NCI-H1694 (cell line): ENCODE measurements around the gene RMND5B.

ENCODE experiments used
- DNase-seq: peaks from one replicate; lab custom pipeline; 2025; lab: John Stamatoyannopoulos, UW

RMND5B gene

DNA sequence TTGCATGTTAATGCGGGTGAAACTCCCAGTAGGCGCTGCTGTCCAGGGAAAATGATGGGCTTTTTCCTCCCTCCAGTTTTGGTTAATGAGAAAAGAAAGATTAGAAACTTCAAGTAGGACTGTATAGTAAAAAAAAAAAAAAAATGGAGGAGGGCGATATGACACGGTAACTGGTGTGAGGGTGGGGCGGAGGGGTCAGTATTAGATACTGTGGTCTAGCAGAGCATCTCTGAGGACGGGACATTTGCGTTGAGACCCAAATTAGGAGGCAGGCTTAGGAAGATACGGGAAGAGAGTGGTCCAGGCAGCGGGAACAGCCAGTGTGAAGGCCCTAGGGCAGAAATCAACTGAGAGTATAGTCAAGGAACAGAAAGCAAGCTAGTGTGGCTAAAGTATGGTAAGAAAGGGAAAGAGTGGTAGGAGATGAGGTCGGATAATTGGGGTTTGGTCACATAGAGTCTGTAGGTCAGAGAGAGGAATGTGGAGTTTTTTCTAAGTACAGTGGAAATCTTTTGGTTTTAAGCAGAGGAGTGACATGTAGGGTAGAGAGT lies 707 bp downstream of the RMND5B start:
- DNase-seq = no peak

DNA sequence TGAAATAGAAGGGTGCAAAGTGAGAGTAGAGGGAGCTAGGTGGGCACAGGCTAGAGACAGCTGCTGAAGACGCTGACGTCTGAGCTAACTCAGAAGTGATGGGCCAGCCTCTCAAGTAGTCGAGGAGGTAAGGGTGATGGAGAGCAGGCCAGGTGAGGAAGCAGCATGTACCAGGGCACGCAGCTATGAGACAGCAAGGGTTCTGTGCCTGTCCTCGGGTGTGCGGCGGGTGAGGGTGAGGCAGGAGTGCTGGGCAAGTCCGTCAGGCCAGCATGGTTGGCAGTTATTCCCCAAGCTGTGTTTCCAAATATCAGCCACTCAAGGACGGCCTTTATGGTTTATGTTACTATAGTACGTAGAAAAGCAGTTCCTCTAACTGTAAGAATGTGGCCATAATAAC lies 6.2 kb downstream of the RMND5B start:
- DNase-seq = no peak

DNA sequence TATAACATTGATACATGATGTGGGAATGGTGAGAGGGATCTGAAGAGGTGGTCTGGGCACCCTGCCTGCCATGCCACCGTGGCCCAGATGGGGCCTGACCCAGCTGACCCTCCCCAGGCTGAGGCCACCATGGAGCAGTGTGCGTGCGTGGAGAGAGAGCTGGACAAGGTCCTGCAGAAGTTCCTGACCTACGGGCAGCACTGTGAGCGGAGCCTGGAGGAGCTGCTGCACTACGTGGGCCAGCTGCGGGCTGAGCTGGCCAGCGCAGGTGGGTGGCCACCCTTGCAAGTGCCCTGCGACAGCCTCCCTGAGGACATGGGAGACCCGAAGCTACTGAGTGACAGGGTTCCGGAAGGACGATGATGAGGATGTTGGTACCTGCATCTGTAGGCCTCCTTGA lies 7.2 kb downstream of the RMND5B start:
- no peak for DNase-seq

DNA sequence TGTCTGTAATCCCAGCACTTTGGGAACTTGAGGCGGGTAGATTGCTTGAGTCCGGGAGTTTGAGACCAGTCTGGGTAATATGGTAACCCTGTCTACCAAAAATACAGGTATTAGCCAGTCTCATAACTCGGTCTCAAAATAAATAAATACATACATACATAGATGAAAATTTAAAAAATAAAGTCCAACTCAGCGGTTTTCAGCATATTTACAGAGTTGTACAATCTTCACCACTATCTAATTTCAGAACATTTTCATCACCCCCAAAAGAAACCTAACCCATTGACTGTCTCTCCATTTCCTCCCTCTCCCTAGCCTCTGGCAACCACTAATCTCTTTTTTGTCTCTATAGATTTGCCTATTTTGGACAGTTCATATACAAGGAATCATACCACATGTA lies 10.7 kb downstream of the RMND5B start:
- no peak for DNase-seq

DNA sequence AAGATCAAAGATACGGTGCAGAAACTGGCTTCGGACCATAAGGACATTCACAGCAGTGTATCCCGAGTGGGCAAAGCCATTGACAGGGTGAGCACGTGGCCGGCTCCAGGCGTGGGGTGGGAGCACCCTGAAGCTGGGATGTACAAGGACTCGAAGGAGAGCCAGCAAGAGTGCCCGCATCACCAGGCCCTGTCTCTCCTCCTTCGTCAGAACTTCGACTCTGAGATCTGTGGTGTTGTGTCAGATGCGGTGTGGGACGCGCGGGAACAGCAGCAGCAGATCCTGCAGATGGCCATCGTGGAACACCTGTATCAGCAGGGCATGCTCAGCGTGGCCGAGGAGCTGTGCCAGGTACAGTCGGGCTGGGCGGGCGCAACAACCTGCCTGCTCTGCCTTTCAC lies 11.8 kb downstream of the RMND5B start:
- DNase-seq = no peak

DNA sequence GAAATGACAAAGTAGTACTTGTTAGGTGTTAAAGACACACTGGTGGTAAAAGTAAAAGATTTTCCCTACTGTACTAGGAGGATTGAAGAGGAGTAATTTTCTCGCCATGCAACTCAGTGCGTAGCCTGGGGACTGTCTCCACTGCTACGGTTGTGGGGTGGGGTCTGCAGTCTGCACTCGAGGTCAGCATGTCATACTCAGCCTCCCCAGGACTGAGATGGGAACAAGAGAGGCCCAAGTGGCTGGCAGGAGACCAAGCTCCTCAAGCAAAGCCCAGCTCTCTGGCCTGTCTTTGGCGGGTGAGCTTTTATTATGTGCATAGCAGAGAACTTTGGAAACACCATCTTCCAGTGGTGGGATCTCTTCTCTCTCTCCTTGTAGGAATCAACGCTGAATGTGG lies 12.4 kb downstream of the RMND5B start:
- no peak for DNase-seq

DNA sequence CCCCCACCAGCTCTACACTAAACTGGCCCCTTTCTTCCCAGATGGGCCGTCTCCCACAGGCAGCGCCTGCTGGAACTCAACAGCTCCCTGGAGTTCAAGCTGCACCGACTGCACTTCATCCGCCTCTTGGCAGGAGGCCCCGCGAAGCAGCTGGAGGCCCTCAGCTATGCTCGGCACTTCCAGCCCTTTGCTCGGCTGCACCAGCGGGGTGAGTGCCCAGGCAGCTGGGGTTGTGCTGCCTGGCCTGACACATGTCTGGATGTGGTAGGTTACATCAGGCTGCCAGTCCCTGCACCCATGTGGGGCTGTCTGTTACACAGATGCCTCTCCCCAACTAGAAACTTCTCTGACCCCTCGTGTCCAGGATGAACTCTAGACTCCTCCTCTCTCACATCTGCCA lies 13.1 kb downstream of the RMND5B start:
- DNase-seq = peak; percentile 80

DNA sequence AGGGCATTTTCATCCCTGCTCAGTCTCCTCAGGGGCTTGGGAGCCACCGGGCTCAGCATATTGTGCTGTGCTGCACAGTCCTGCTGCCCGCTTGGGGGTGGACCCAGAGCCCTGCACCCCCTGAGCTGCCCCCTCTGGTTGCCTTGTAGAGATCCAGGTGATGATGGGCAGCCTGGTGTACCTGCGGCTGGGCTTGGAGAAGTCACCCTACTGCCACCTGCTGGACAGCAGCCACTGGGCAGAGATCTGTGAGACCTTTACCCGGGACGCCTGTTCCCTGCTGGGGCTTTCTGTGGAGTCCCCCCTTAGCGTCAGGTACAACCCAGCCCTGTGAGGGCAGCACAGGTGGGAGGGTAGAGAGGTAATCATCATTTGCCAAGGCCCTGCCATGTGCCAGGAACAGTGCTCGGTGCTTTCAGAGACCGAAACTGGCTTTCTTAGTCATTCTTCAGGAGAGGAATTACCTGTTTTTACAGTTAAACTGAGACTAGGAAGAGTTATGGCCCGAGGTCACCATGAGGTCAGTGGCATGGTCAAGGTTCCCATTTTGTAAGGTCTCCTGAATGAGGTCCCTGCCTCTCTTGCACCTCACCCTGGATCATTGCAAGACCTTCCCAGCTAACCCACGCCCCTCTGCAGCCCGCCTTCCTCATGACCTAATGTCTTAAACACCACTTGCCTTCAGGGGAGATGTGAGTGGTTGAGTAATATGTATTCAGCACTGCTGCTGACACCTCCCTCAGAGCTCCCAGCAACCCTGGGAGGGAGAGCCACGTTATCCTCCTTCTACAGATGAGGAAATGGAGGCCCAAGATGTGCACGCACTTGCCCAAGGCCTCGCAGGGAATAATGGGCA lies 15.4 kb downstream of the RMND5B start:
- DNase-seq = peak; percentile 10

DNA sequence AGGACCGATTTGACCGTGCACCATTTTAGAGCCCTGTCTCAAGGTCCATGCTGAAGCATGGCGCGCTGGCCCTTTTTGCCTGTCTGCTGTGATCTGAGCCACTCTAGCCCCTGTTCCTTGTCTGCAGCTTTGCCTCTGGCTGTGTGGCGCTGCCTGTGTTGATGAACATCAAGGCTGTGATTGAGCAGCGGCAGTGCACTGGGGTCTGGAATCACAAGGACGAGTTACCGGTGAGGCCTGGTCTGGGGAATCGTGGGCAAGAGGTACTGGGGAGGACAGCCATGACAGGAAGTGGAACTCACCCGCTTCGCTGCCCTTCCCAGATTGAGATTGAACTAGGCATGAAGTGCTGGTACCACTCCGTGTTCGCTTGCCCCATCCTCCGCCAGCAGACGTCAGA lies 16.6 kb downstream of the RMND5B start:
- DNase-seq = no peak

DNA sequence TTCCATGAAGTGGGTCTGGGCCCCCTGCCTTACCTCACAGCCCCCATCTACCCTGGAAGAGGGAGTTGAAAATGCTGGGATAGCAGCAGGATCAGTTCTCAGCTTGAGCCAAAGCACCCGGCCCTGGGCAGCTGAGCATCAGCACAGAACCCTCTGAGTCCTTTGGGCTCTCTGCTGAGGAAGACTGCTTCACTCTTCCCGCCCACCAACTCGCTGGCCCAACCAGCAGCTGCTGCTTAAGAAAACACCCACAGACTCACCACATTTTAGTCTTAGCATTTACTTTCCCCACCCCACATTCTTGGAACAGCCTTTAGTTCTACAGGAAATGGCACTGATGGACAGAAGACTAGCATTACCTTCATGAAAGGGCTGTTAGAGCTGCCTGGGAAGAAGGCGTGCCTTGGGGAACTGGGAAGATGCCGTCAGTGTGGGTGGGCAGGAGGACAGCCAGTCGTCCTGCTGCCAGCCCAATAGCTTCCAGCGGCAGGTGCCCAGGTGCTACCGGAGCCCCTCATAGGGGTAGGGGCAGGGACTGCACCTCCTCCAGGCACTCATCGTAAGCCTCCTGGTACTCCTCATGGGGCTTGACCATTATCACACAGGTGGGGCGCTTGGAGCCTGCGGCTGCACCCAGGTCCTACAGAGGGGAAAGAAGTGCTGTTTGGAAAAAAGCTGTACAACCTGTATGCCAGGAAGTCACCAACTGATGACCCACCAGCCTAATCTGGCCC lies 18.6 kb downstream of the RMND5B start:
- no peak for DNase-seq

DNA sequence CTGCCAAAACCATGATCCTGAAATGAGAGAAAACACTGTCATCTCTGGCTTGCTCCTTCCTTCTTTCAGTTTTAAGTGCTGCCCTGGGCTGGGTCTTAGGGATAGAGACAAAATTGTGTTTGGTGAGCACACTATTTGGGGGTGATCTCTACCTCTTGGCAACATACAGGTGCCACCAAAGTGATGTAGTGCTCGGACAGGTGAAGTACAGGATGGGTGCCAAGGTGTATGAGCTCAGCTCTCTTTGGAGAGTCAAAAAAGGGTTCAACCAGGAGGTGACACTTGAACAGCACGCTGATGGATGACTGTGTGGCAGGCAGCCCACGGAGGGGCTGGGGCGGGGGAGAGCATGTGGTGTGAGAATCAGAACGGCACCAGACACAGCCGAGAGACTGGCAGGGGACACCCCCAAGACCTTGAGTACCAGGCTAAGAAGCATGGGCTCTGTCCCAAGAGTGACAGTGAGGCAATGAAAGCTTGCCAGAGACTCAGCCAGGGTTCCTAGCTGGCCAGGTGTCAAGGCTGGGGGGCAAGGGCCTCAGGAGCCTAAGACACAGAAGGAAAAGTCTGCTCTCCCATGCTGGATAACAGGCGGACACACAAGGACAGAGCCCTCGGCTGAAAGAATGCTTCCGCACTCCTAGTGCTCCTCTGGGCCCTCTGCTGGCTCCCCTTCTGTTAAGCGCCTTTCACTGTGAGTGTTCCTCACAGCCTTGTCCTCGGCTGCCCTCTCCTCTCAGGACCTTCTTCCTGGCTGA lies 20.3 kb downstream of the RMND5B start:
- DNase-seq = no peak

DNA sequence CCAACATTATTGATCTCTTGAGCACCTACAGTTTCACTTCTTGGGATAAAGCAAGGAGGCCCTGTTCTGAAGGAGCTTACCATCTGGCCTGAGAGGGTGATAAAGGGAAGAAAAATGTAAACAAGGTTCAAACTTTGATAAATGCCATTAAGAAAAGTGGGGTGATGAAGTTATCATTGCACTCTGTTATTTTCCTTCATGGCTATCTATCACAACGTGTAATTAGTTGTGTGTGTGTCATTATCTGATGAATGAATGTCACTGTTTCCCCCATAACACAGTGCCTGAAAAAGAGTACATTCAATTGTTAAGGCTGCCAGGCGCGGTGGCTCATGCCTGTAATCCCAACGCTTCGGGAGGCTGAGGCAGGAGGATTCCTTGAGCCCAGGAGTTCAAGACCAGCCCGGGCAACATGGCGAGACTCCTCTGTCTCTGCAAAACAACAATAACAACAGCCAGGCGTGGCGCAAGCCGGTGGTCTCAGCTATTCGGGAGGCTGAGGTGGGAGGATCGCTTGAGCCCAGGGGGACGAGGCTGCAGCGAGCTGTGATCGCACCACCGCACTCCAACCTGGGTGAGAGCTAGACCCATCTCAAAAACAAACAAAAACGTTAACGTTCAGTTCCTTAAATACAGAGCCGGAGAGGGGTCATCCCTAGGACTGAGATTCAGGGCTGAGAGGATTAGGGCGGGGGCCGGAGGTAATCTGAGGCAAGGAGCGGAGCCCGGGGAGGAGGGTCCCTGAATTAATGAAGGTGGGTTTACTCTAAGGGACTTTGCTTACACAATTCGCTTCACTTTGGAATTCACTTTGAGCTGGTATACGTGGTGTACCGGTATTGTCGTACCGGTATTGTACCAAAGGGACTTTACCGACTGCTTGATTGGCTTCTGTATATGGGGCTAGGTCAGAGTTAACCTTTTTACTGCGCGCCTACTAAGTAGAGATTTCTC lies 22.0 kb downstream of the RMND5B start:
- DNase-seq = no peak

DNA sequence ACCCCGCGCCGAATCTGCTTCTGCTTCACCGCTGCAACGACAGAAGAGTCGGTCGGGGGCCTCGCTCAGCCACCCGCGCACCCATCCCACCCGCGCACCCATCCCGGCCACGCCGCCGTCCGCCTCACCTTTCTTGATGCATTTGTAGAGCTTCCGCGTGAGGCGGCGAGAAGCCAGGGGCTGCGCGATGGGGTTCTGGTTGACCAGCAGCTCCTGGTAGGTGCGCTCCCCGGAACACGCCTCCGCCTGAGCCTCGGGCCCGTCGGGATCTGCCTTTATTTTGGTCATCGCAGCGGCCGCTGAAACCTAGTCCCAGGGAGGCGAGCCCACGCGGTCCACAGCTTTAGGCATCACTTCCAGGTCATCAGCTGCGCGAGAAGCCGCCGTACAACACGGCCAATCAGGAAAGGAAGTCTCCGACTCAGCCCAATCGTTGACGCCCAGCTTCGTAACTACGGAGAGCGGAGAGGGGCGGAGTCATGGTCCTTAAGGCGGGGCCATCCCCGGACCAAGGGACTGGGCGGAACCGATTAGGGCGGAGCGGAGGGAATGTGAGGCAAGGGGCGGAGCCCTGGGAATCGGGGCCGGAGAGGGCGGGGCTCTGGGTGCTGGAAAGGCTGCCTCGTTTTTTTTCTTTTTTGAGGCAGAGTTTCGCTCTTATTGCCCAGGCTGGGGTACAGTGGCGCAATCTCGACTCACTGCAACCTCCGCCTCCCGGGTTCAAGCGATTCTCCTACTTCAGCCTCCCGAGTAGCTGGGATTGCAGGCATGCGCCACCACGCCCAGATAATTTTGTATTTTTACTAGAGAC lies 22.9 kb downstream of the RMND5B start, which contains the start of gene NHP2:
Gene NHP2 (minus strand): TSS at position 356 of the 811 bp plus-strand sequence. CDS start 68 bp downstream, at position 288.
- DNase-seq = peak; percentile 91

DNA sequence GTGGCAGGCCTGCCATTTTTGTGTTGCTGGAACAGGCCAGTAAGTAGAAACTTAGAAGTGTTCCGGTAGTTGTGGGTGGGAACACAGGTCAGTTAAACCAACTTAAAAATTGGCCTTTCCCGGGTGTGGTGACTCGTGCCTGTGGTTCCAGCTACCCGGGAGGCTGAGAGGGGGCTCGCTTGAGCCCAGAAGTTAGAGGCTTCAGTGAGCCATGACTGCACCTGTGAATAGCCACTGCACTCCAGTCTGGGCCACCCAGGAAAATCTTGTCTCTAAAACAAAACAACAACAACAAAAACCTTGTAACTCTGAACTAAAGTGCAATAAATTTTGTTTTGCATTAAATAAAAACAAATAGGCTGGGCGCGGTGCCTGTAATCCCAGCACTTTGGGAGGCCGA lies 24.3 kb downstream of the RMND5B start:
- no peak for DNase-seq

DNA sequence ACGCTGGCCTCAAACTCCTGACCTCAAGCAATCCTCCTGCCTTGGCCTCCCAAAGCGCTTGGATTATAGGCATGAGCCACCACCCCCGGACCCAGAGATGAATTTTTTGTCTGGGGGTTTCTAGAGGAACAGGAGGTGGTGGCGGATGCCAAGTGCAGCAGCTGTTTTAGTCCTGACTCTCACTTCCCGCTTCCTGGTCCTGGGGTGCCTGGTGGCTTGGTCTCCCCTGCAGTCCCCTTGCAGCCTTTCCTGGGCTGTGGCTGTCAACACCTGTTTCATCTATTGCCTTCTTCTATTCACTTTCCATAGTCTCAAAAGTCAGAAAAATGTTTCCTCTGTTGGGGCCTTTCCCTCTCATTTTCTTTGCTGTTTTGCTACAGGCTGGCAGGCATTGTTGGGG lies 29.4 kb downstream of the RMND5B start:
- no peak for DNase-seq

DNA sequence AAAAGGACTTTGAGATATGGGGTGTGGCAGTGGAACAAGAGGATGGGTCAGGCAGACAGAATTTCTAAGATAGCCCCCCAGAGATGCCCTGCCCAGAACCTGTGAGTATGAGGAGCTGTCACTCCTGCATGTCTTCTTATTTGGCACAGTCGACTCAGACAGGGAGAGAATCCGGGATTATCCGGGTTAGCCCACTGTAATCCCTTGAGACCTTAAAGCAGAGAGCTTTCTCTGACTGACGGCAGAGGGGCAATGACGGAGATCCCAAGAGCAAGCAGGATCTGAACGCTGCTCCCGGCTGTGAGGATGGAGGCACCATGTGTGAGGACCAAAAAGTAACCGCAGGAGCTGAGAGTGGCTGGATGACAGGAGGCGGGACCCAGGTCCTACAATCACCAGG lies 31.7 kb downstream of the RMND5B start:
- no peak for DNase-seq

DNA sequence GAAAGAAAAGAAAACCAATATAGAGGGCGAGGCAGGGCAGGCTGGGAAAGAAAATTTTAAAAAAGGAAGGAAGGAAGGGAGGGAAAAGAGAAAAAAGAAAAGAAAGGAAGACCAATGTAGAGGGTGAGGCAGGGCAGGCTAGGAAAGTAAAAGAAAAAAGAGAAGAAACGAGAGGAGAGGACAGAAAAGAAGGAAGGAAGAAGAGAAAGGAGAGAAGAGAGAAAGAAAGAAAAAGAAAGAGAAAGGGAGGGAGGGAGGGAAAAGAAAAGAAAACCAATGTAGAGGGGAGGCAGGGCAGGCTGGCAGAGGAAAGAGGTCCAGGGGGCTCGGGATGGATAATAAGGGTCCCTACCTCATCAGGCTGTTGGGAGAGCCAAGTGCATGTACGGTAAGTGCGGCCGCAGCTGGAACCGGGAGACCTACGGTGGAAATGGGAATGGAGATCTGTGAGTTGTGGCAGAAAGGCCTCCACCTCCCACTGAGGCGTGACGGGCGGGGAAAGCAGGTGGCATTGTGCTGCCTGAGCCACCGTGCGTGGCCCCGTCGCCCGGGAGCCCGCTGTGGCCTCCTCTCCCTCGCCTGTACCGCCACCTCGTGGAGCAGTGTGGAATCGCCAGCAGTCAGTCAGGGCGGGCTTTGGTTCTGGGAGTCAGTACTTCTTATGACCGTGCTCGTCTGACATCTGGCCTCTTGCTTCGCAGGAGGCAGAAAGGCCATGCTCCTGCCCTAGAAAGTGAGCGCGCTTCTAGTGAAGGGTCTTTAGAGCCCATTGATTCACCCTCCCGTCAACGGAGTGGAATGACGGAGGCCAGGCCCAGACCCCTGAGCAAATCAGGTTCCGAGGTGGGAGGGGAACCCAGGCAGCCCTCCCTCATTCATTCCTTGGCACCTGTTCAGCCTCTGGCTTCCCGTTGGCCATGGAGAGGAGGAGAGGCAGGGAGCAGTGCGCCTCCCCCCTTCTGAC lies 33.2 kb downstream of the RMND5B start:
- peak; percentile 70 for DNase-seq

DNA sequence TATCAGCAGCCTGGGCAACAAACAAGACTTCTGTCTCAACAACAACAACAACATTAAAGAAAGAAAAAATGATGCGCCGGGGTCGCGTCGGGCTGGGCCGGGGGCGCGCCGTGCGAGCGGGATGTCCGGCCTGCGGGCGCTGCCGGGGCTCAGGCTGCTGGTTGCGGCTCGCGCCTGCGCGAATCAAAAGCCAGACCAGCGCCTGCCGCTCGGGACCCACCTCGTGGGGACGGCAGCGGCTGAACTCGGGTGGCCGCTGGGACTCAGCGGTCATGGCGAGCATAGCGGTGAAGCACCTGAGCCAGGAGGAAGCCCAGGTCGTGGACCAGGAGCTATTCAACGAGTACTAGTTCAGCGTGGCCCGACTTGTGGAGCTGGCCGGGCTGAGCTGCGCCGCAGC lies 34.8 kb downstream of the RMND5B start:
- DNase-seq = no peak

DNA sequence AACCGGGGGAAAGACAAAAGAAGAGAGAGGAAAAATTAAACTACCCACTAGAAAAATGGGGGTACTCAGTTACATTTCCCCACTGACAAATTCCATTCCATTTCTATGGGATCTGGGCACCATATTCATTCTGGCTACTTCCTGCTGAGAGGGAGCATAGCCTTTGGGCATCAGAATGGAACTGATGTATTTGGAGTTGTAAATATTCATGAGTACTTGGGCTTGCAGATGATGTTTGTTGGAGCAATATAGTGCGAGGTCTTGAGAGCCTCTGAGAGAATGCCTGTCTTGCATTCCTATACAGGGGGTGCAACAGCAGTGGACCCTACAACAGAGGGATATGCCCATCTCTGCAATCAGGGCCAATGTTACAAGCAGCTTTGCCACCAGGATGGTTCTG lies 39.6 kb downstream of the RMND5B start:
- DNase-seq = no peak
